Ishikawa (cell line): ENCODE data around the gene CNN2.

ENCODE experiments used
- CEBPB ChIP-seq: IDR thresholded peaks from 2 replicates; pipeline ENCODE4 v1.6.1; 2012
- CREB1 ChIP-seq: IDR thresholded peaks from 2 replicates; pipeline ENCODE4 v1.6.1; 2012; ENCODE audit warnings: low read depth
- EGR1 ChIP-seq: IDR thresholded peaks from 2 replicates; pipeline ENCODE4 v1.6.1; 2012
- EP300 ChIP-seq: IDR thresholded peaks from 2 replicates; pipeline ENCODE4 v1.6.1; 2012; ENCODE audit warnings: borderline replicate concordance
- NFIC ChIP-seq: IDR thresholded peaks from 2 replicates; pipeline ENCODE4 v1.6.1; 2012
- RAD21 ChIP-seq: IDR thresholded peaks from 2 replicates; pipeline ENCODE4 v1.6.1; 2012; ENCODE audit warnings: low read depth
- TAF1 ChIP-seq: IDR thresholded peaks from 2 replicates; pipeline ENCODE4 v1.6.1; 2012; ENCODE audit warnings: low read depth, mild to moderate bottlenecking
- TCF12 ChIP-seq: IDR thresholded peaks from 2 replicates; pipeline ENCODE4 v1.6.1; 2012; ENCODE audit warnings: low read depth
- TEAD4 ChIP-seq: IDR thresholded peaks from 2 replicates; pipeline ENCODE4 v1.6.1; 2012
- YY1 ChIP-seq: IDR thresholded peaks from 2 replicates; pipeline ENCODE4 v1.6.1; 2012; ENCODE audit warnings: low read depth
- ZBTB7A ChIP-seq: IDR thresholded peaks from 2 replicates; pipeline ENCODE4 v1.6.1; 2012; ENCODE audit warnings: low read depth
- TF ChIP-seq, protein P1 (sequence below): IDR thresholded peaks from 2 replicates; pipeline ENCODE4 v1.6.1; 2012
- TF ChIP-seq, protein P2 (sequence below): IDR thresholded peaks from 2 replicates; pipeline ENCODE4 v1.6.1; 2012
- TF ChIP-seq, protein P3 (sequence below): IDR thresholded peaks from 2 replicates; pipeline ENCODE4 v1.6.1; 2012; ENCODE audit warnings: low read depth, mild to moderate bottlenecking

GRCh38 chr19:1019616-1019961, 6.8 kb upstream of the CNN2 start:
- TF ChIP-seq EP300: no peak
- no peak for TF ChIP-seq TCF12
- TF ChIP-seq EGR1: no peak
- no peak for TF ChIP-seq RAD21
- TF ChIP-seq NFIC: no peak
- TF ChIP-seq YY1: no peak
- TF ChIP-seq, protein P1, sequence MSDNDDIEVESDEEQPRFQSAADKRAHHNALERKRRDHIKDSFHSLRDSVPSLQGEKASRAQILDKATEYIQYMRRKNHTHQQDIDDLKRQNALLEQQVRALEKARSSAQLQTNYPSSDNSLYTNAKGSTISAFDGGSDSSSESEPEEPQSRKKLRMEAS: no peak
- TF ChIP-seq TEAD4: no peak
- TF ChIP-seq, protein P2, sequence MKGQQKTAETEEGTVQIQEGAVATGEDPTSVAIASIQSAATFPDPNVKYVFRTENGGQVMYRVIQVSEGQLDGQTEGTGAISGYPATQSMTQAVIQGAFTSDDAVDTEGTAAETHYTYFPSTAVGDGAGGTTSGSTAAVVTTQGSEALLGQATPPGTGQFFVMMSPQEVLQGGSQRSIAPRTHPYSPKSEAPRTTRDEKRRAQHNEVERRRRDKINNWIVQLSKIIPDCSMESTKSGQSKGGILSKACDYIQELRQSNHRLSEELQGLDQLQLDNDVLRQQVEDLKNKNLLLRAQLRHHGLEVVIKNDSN: no peak
- TF ChIP-seq CEBPB: no peak
- no peak for TF ChIP-seq CREB1
- no peak for TF ChIP-seq ZBTB7A
- TF ChIP-seq, protein P3, sequence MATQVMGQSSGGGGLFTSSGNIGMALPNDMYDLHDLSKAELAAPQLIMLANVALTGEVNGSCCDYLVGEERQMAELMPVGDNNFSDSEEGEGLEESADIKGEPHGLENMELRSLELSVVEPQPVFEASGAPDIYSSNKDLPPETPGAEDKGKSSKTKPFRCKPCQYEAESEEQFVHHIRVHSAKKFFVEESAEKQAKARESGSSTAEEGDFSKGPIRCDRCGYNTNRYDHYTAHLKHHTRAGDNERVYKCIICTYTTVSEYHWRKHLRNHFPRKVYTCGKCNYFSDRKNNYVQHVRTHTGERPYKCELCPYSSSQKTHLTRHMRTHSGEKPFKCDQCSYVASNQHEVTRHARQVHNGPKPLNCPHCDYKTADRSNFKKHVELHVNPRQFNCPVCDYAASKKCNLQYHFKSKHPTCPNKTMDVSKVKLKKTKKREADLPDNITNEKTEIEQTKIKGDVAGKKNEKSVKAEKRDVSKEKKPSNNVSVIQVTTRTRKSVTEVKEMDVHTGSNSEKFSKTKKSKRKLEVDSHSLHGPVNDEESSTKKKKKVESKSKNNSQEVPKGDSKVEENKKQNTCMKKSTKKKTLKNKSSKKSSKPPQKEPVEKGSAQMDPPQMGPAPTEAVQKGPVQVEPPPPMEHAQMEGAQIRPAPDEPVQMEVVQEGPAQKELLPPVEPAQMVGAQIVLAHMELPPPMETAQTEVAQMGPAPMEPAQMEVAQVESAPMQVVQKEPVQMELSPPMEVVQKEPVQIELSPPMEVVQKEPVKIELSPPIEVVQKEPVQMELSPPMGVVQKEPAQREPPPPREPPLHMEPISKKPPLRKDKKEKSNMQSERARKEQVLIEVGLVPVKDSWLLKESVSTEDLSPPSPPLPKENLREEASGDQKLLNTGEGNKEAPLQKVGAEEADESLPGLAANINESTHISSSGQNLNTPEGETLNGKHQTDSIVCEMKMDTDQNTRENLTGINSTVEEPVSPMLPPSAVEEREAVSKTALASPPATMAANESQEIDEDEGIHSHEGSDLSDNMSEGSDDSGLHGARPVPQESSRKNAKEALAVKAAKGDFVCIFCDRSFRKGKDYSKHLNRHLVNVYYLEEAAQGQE: no peak
- no peak for TF ChIP-seq TAF1
